ENCODE results near the gene IMMP2L.

- no peak for TF ChIP-seq CTCF (IDR thresholded peaks at IDR 0.05)
- no peak for TF ChIP-seq EZH2 (IDR thresholded peaks at IDR 0.05)
- TF ChIP-seq EZH2phosphoT487 (IDR thresholded peaks at IDR 0.05) = no peak
Measured at GRCh38 chr7:111006040-111006439, 556.3 kb downstream of the IMMP2L start.
